ENCODE data around the gene PSMD8.

- TF ChIP-seq POLR2AphosphoS5 (IDR thresholded peaks at IDR 0.05; ENCODE audit: borderline replicate concordance, low read depth, low read length) (no peak), EZH2 (IDR thresholded peaks at IDR 0.05) (no peak), FOXP2 (optimal IDR thresholded peaks at IDR 0.05; ENCODE audit: control extremely low read depth, extremely low read length, insufficient read depth) (no peak)
Observed at GRCh38 chr19:38375098-38375493, 725 bp downstream of the PSMD8 start.

All from SK-N-MC (cell line).